Left cardiac atrium (tissue), 4 donors: ENCODE measurements around the gene SHISA2. TPM values are rescaled to one million over a fixed set of nuclear protein-coding genes. Genes with fewer than 3 reads are reported as not detected.

Source experiments
- ATAC-seq, 2 donors: fragments of 200-7000 bp; cut with Tn5 transposase; one replicate each; pipeline ENCODE4 v1.9.1; 2020; ENCODE audit warnings: mild to moderate bottlenecking in 2 of 2, moderate library complexity in 2 of 2
- DNase-seq: peaks from one replicate; pipeline ENCODE4 v3.0.0-alpha.2; 2020
- intact Hi-C, 2 donors: fragments of 100-400 bp; cut with DNase I; formaldehyde crosslinking; loops; one replicate each; pipeline versions ENCODE4 v1.14.1 to v1.15.1; 2022 to 2023
- total RNA-seq, 2 donors: library from RNA; stranded (reverse); fragmentation: NEBNext Ultra II Directional; extraction: Animal tissue kit (Norgen Biotek cat#: 25700); gene quantifications; one replicate each; pipeline ENCODE4 v1.2.1, GENCODE V29; 2021
- donor health status: DM: no; HTN: yes; CAD: no.
- donor health status: DM: no; HTN: yes; CAD: no; lungs with severe emphysema.
- donor health status: DM: yes; HTN: yes; CAD: no.
- donor health status: Dilated cardiomyopathy.

The SHISA2 gene
- total RNA-seq, 2 donors from 2014 or later, result 0.15 to 0.65 TPM

GRCh38 chr13:26052337-26052736 lies 521 bp upstream of the SHISA2 start:
- ATAC-seq, result no peak
- no peak for DNase-seq
- intact Hi-C loops, result no loop called here

- intact Hi-C loops, result no loop called here
- ATAC-seq, result peak; percentile 66
- no peak for DNase-seq
Measured at GRCh38 chr13:26051231-26051656, 572 bp downstream of the SHISA2 start.

GRCh38 chr13:26050568-26051230 lies 1.1 kb downstream of the SHISA2 start:
- intact Hi-C loops, result no loop called here
- ATAC-seq (peak; percentile 10 to 36), DNase-seq (no peak)

- intact Hi-C loops, result no loop called here
- DNase-seq (no peak), ATAC-seq (no peak)
Measured at GRCh38 chr13:26048741-26049140, 3.1 kb downstream of the SHISA2 start.

GRCh38 chr13:26047040-26047439 lies 4.8 kb downstream of the SHISA2 start:
- DNase-seq (no peak), ATAC-seq (no peak)
- intact Hi-C loops, result no loop called here

GRCh38 chr13:26046639-26047038 lies 5.2 kb downstream of the SHISA2 start:
- DNase-seq (no peak), ATAC-seq (no peak)
- intact Hi-C loops, result no loop called here

- DNase-seq, result no peak
- no peak for ATAC-seq
- intact Hi-C loops, result no loop called here
Measured at GRCh38 chr13:26045142-26045541, 6.7 kb downstream of the SHISA2 start.

GRCh38 chr13:26042785-26043184 lies 9.0 kb downstream of the SHISA2 start:
- intact Hi-C loops, result no loop called here
- DNase-seq, result no peak
- ATAC-seq, result no peak

GRCh38 chr13:26041444-26041843 lies 10.4 kb downstream of the SHISA2 start:
- no peak for ATAC-seq
- intact Hi-C loops, result no loop called here
- no peak for DNase-seq

- ATAC-seq (no peak), DNase-seq (no peak)
- intact Hi-C loops, result no loop called here
Measured at GRCh38 chr13:26038931-26039475, 12.8 kb downstream of the SHISA2 start.

GRCh38 chr13:26037302-26037701 lies 14.5 kb downstream of the SHISA2 start:
- intact Hi-C loops, result no loop called here
- DNase-seq (no peak), ATAC-seq (peak in 1 of 2 donors; percentile 41)

GRCh38 chr13:26036383-26036782 lies 15.4 kb downstream of the SHISA2 start:
- no peak for DNase-seq
- no peak for ATAC-seq
- intact Hi-C loops, result no loop called here

GRCh38 chr13:26034018-26034417 lies 17.8 kb downstream of the SHISA2 start:
- intact Hi-C loops, result no loop called here
- no peak for ATAC-seq
- DNase-seq, result no peak

- ATAC-seq, result no peak
- intact Hi-C loops, result no loop called here
Measured at GRCh38 chr13:26030331-26030730, 21.5 kb downstream of the SHISA2 start.

GRCh38 chr13:26029581-26030136 lies 22.2 kb downstream of the SHISA2 start:
- ATAC-seq, result no peak
- intact Hi-C loops, result no loop called here
- no peak for DNase-seq

More at GRCh38 chr13:26030331-26030730, 21.5 kb downstream of the SHISA2 start:
- DNase-seq, result no peak

GRCh38 chr13:26026211-26026610 lies 25.6 kb downstream of the SHISA2 start:
- intact Hi-C loops, result no loop called here
- ATAC-seq, result no peak
- DNase-seq, result no peak

- no peak for ATAC-seq
- DNase-seq, result no peak
- intact Hi-C loops, result no loop called here
Measured at GRCh38 chr13:26025771-26026170, 26.0 kb downstream of the SHISA2 start.

- intact Hi-C loops, result no loop called here
- DNase-seq, result no peak
- peak in 1 of 2 donors; percentile 10 for ATAC-seq
Measured at GRCh38 chr13:26025196-26025595, 26.6 kb downstream of the SHISA2 start.

GRCh38 chr13:26024558-26024957 lies 27.3 kb downstream of the SHISA2 start:
- intact Hi-C loops, result no loop called here
- peak; percentile 40 for DNase-seq
- ATAC-seq, result peak in 1 of 2 donors; percentile 40

GRCh38 chr13:26022538-26023292 lies 29.1 kb downstream of the SHISA2 start:
- peak; percentile 88 to 92 for ATAC-seq
- intact Hi-C loops, result no loop called here
- peak; percentile 84 for DNase-seq
